Cardiac muscle cell (in vitro differentiated cells and primary cell): Measurements from ENCODE around the gene GRIN1. TPM values are rescaled to one million over a fixed set of nuclear protein-coding genes. Genes with fewer than 3 reads are reported as not detected.

Experiments used
- DNase-seq, 2 donors: peaks; one replicate each; pipeline versions ENCODE4 v3.0.0 to v3.0.0-alpha.2; 2010 to 2017; ENCODE audit warnings: low read depth in 1 of 2, low spot score in 1 of 2
- H3K27ac ChIP-seq: fragments of 200-600 bp; sonication (generic); 2 replicates; pipeline ENCODE4 v1.5.1; 2016
- H3K27me3 ChIP-seq: fragments of 200-600 bp; sonication (generic); 2 replicates; pipeline ENCODE4 v1.6.0; 2016; ENCODE audit warnings: control low read depth
- H3K36me3 ChIP-seq: fragments of 200-600 bp; sonication (generic); 2 replicates; pipeline ENCODE4 v1.5.1; 2016; ENCODE audit warnings: control low read depth
- H3K4me1 ChIP-seq: fragments of 200-600 bp; sonication (generic); 2 replicates; pipeline ENCODE4 v1.8.1; 2017; ENCODE audit warnings: low read depth, mild to moderate bottlenecking, mixed run types
- H3K4me3 ChIP-seq: fragments of 200-600 bp; sonication (generic); 2 replicates; pipeline ENCODE4 v1.5.1; 2016; ENCODE audit warnings: mild to moderate bottlenecking
- H3K9me3 ChIP-seq: fragments of 200-600 bp; sonication (generic); 2 replicates; pipeline ENCODE4 v1.5.1; 2017; ENCODE audit warnings: low read depth, mild to moderate bottlenecking, control low read depth
- polyA plus RNA-seq: library from polyadenylated mRNA; unstranded; fragments of >200 nt; fragmentation: Nextera tagmentation; extraction: Ambion mirVana; gene quantifications from 2 replicates; pipeline ENCODE4 v1.2.1, GENCODE V29; 2016
- total RNA-seq: library from RNA; depleted of rRNA; stranded (reverse); fragments of >200 nt; gene quantifications from 2 replicates; pipeline ENCODE4 v1.2.3, GENCODE V29; 2016
- TF ChIP-seq, protein P1 (sequence below): IDR thresholded peaks from 2 replicates; pipeline ENCODE4 v1.5.1; 2012; ENCODE audit warnings: low read depth, mild to moderate bottlenecking, low read length

Gene GRIN1
- total and polyA plus RNA-seq, 2 experiments from 2014 or later = 0.03 to 0.22 TPM

DNA sequence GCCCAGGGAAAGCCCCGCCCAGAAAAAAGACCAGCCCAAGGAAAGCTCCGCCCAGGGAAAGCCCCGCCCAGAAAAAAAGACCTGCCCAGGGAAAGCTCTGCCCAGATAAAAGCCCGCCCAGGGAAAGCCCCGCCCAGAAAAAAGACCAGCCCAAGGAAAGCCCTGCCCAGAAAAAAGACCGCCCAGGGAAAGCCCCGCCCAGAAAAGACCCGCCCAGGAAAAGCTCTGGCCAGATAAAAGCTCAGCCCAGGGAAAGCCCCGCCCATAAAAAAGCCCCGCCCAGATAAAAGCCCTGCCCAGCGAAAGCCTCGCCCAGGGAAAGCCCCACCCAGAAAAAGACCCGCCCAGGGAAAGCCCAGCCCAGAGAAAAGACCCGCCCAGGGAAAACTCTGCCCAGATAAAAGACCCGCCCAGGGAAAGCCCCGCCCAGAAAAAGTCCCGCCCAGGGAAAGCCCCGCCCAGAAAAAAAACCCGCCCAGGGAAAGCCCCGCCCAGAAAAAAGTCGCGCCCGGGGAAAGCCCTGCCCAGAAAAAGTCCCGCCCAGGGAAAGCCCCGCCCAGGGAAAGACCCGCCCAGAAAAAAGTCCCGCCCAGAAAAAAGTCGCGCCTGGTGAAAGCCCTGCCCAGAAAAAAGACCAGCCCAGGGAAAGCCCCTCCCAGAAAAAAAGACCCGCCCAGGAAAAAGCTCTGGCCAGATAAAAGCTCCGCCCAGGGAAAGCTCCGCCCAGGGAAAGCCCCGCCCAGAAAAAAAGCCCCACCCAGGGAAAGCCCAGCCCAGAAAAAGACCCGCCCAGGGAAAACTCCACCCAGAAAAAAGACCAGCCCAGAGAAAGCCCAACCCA is 11.9 kb downstream of the GRIN1 start:
- H3K36me3 ChIP-seq = no peaks in the 10 kb centered on the region
- H3K27me3 ChIP-seq = peaks cover 58% of the 10 kb centered on the region
- no peaks in the 10 kb centered on the region for H3K9me3 ChIP-seq
- H3K4me3 ChIP-seq = no peak overlapping the region
- TF ChIP-seq, protein P1, sequence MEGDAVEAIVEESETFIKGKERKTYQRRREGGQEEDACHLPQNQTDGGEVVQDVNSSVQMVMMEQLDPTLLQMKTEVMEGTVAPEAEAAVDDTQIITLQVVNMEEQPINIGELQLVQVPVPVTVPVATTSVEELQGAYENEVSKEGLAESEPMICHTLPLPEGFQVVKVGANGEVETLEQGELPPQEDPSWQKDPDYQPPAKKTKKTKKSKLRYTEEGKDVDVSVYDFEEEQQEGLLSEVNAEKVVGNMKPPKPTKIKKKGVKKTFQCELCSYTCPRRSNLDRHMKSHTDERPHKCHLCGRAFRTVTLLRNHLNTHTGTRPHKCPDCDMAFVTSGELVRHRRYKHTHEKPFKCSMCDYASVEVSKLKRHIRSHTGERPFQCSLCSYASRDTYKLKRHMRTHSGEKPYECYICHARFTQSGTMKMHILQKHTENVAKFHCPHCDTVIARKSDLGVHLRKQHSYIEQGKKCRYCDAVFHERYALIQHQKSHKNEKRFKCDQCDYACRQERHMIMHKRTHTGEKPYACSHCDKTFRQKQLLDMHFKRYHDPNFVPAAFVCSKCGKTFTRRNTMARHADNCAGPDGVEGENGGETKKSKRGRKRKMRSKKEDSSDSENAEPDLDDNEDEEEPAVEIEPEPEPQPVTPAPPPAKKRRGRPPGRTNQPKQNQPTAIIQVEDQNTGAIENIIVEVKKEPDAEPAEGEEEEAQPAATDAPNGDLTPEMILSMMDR = no peak
- no peaks in the 10 kb centered on the region for H3K4me1 ChIP-seq
- peak in 1 of 2 donors; percentile 34 for DNase-seq
- no peak overlapping the region for H3K27ac ChIP-seq

DNA sequence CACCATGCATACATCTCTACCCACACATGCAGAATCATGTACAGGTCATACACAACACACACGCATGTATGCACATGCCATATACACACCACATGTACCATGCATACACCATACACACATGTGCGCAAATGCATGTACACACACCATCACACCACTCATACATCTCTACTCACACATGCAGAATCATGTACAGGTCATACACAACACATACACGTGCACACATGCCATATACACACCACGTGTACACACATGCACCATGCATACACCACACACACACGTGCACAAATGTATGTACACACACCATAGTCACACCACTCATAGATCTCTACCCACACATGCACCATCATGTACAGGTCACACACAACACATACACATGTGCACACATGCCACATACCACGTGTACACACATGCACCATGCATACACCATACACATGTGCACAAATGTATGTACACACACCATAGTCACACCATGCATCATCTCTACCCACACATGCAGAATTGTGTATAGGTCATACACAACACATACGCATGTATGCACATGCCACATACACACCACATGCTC is 14.0 kb downstream of the GRIN1 start:
- TF ChIP-seq, protein P1 = no peak
- Histone ChIP-seq H3K9me3 (no peaks in the 10 kb centered on the region), H3K4me1 (no peaks in the 10 kb centered on the region), H3K27ac (no peak overlapping the region), H3K4me3 (no peak overlapping the region), H3K27me3 (peaks cover 63% of the 10 kb centered on the region), H3K36me3 (no peaks in the 10 kb centered on the region)
- DNase-seq = no peak

DNA sequence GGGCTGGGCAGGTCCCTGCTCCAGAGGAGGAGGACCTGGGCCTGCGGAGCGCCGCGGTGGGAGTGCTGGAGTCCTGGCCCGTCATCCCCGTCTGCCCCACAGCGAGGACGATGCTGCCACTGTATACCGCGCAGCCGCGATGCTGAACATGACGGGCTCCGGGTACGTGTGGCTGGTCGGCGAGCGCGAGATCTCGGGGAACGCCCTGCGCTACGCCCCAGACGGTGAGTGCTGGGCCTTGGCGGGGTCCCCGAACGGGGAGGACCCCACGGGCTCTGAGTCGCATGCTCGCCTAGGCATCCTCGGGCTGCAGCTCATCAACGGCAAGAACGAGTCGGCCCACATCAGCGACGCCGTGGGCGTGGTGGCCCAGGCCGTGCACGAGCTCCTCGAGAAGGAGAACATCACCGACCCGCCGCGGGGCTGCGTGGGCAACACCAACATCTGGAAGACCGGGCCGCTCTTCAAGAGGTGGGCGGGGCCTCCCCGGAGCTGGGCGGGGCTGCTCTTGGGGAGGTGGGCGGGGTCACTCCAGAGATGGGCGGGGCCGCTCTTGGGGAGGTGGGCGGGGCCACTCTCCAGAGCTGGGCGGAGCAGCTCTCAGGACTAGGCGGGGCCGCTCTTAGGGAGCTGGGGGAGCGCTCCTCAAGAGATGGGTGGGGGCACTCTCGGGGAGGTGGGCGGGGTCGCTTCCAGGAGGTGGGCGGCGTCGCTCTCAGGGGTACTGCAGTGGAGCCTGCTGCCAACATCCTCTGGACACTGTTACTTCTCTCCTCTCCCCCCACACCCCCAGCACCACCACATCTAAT is 17.8 kb downstream of the GRIN1 start:
- Histone ChIP-seq H3K27ac (no peak overlapping the region), H3K4me3 (no peak overlapping the region)
- TF ChIP-seq, protein P1 = no peak

DNA sequence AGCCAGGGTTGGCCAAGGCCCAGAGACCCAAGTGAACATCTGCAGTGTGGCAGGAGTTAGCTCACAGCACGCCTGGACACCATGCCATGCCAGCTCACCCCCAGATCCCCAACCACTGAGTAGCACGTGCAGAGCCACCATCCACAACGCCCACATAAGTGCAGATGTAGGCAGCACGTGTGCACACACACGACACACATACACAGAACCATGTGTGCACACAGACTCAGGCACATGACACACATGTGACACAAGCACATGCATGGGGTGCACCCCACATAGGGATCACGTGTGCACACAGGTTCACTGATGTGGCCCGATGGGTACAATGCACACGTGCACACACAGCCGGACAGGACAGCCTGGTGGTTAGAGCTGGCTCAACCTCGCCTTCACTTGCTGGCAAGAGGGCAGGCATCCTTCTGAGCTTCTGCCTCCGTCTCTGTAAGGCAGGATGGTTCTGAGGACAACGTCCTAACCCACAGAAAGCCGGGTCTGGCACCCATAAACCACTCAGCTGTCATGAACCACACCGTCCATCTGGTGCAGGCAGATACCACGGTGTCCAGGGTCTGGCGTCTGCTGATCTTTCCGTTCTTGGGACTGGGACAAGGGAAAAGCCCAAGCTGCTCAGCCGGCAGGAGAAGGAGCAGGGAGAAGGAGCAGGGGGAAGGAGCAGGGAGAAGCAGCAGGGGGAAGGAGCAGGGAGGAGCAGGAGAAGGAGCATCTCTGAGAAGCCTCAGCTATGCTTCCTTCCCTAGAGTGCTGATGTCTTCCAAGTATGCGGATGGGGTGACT is 18.9 kb downstream of the GRIN1 start:
- Histone ChIP-seq H3K27ac (no peak overlapping the region), H3K36me3 (no peaks in the 10 kb centered on the region), H3K4me1 (no peaks in the 10 kb centered on the region), H3K4me3 (no peak overlapping the region), H3K9me3 (no peaks in the 10 kb centered on the region), H3K27me3 (peaks cover 85% of the 10 kb centered on the region)
- no peak for DNase-seq
- TF ChIP-seq, protein P1 = no peak

More for the DNA sequence above, 17.8 kb downstream of the GRIN1 start:
- Histone ChIP-seq H3K36me3 (no peaks in the 10 kb centered on the region), H3K27me3 (peaks cover 80% of the 10 kb centered on the region), H3K9me3 (no peaks in the 10 kb centered on the region), H3K4me1 (no peaks in the 10 kb centered on the region)
- DNase-seq = peak; percentile 22 to 46

DNA sequence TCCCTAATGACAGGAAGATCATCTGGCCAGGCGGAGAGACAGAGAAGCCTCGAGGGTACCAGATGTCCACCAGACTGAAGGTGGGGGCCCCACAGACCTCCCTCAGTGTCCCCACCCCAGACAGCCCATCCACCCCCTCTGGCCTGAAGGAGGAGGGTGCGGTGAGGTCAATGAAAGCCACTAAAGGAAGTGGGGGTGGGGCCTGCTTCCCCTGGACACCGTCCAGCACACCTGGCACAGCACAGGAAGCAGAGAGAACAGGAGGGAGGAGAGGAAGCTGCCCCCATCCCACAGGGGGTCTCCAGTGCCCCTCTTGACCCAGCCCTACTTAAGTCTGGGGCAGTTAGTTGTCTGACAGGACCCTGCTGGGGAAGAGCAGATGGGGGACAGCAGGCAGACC is 19.7 kb downstream of the GRIN1 start:
- DNase-seq = no peak
- no peaks in the 10 kb centered on the region for H3K4me1 ChIP-seq
- H3K36me3 ChIP-seq = no peaks in the 10 kb centered on the region
- H3K27ac ChIP-seq = no peak overlapping the region
- H3K4me3 ChIP-seq = no peak overlapping the region
- peaks cover 93% of the 10 kb centered on the region for H3K27me3 ChIP-seq
- no peaks in the 10 kb centered on the region for H3K9me3 ChIP-seq
- TF ChIP-seq, protein P1 = no peak
